Stimulated activated effector memory CD8-positive, alpha-beta T cell treated with anti-CD3 and anti-CD28 coated beads, Interleukin-12 subunit alpha, Interleukin-12 subunit beta, amount 100 ng/mL, for 72 hours (primary cell): ENCODE measurements around the gene CCDC33.

Experiments used
- ATAC-seq: fragments of 150-1000 bp; cut with Tn5 transposase; 2 replicates; pipeline ENCODE4 v1.10.0; 2021
- DNase-seq, 2 donors: peaks; one replicate each; pipeline ENCODE4 v3.0.0; 2021 to 2022; ENCODE audit warnings: low spot score in 2 of 2
- H3K27ac Mint-ChIP-seq: one replicate; pipeline ENCODE4 v1.8.0; 2022; ENCODE audit warnings: mild to moderate bottlenecking, mixed read lengths
- H3K36me3 Mint-ChIP-seq: one replicate; pipeline ENCODE4 v1.8.0; 2022; ENCODE audit warnings: mild to moderate bottlenecking, mixed read lengths
- H3K4me1 Mint-ChIP-seq: one replicate; pipeline ENCODE4 v1.8.0; 2022; ENCODE audit warnings: mixed read lengths
- H3K4me3 Mint-ChIP-seq: one replicate; pipeline ENCODE4 v1.8.0; 2022; ENCODE audit warnings: mild to moderate bottlenecking, mixed read lengths
- H3K9me3 Mint-ChIP-seq: one replicate; pipeline ENCODE4 v1.8.0; 2022; ENCODE audit warnings: mixed read lengths

Gene CCDC33

DNA sequence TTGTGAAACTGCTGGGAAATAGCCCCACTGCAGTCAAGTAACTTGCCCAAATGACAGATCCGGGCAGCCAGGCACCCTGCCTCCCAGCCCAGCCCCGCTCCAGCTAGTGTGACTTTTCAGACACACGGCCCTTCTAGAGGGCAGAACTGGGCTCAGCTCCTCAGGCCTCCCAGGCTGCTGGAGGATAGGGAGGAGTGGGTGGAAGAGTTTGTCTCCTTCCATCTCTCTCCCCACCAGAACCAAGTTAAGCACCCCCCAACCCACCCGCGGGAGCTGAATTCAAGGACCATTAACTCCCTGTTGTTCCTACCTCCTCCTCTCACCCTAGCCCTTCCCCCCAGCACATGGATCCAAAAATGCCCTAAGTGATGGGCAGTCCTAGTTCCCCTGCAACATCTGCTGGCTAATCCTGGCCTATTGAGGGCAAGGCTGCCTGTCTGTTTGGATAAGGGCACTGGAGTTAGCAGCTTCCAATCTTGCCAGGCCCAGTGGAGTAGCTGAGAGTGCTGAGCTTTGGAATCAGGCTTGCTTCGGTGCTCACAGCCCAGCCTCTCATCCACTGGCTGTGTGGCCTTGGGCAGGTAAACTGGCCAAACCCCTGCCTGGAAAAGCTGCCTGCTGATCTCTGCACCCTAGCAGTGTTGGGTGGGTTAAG is 3.1 kb downstream of the CCDC33 start:
- Mint-ChIP-seq H3K4me3 (no peak overlapping the region), H3K36me3 (no peaks in the 10 kb centered on the region), H3K27ac (no peak overlapping the region), H3K4me1 (no peaks in the 10 kb centered on the region), H3K9me3 (no peaks in the 10 kb centered on the region)
- DNase-seq, result no peak
- ATAC-seq, result no peak

DNA sequence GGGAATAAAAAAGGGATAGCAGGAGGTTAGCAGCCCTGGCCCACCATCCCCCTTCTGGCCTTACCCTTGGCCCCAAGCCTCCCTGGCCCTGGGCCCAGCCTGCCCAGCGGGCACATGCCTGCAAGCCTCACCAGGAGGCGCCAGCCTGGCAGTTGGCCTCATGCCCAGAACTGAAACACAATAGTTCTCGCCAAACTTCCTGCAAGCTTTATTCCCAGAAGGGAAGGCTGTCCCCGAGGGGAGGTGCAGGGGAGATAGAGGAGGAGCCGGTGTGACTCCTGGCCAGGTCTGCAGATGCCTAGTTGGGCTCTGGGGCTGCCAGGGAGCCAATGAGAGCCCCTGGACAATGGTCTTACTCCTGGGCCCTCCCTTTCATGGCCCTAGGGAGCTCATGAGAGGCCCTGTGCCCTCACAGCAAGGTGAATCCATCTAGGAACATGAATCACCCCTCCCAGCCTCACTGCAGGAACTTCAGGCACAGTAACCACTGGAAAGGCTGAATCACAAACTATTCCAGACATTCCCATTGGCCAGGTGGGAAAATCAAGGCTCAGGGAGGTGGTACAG is 4.0 kb downstream of the CCDC33 start:
- H3K36me3 Mint-ChIP-seq, result no peaks in the 10 kb centered on the region
- no peak overlapping the region for H3K27ac Mint-ChIP-seq
- H3K9me3 Mint-ChIP-seq, result no peaks in the 10 kb centered on the region
- no peak for ATAC-seq
- no peak for DNase-seq
- peaks cover 7% of the 10 kb centered on the region for H3K4me1 Mint-ChIP-seq
- no peak overlapping the region for H3K4me3 Mint-ChIP-seq

- H3K9me3 Mint-ChIP-seq, result no peaks in the 10 kb centered on the region
- ATAC-seq (no peak), DNase-seq (no peak)
- H3K27ac Mint-ChIP-seq, result no peak overlapping the region
- H3K4me3 Mint-ChIP-seq, result no peak overlapping the region
- H3K36me3 Mint-ChIP-seq, result no peaks in the 10 kb centered on the region
- H3K4me1 Mint-ChIP-seq, result peaks cover 9% of the 10 kb centered on the region
These were observed 4.9 kb downstream of the CCDC33 start for GRCh38 chr15:74240897-74241614.

GRCh38 chr15:74242441-74243185 is 6.5 kb downstream of the CCDC33 start:
- Mint-ChIP-seq H3K4me1 (peaks cover 9% of the 10 kb centered on the region), H3K4me3 (no peak overlapping the region), H3K9me3 (no peaks in the 10 kb centered on the region), H3K27ac (no peak overlapping the region), H3K36me3 (no peaks in the 10 kb centered on the region)
- no peak for DNase-seq
- no peak for ATAC-seq

GRCh38 chr15:74243431-74243830 is 7.3 kb downstream of the CCDC33 start:
- no peaks in the 10 kb centered on the region for H3K36me3 Mint-ChIP-seq
- no peak for ATAC-seq
- H3K27ac Mint-ChIP-seq, result no peak overlapping the region
- DNase-seq, result no peak
- H3K9me3 Mint-ChIP-seq, result no peaks in the 10 kb centered on the region
- peaks cover 9% of the 10 kb centered on the region for H3K4me1 Mint-ChIP-seq
- H3K4me3 Mint-ChIP-seq, result no peak overlapping the region

- H3K4me3 Mint-ChIP-seq, result no peak overlapping the region
- H3K4me1 Mint-ChIP-seq, result peaks cover 9% of the 10 kb centered on the region
- no peak for DNase-seq
- no peaks in the 10 kb centered on the region for H3K36me3 Mint-ChIP-seq
- no peak for ATAC-seq
- H3K27ac Mint-ChIP-seq, result no peak overlapping the region
- H3K9me3 Mint-ChIP-seq, result no peaks in the 10 kb centered on the region
These were observed 8.8 kb downstream of the CCDC33 start for GRCh38 chr15:74244822-74245341.

- DNase-seq (no peak), ATAC-seq (no peak)
- Mint-ChIP-seq H3K4me1 (peaks cover 9% of the 10 kb centered on the region), H3K4me3 (no peak overlapping the region), H3K9me3 (no peaks in the 10 kb centered on the region), H3K27ac (no peak overlapping the region), H3K36me3 (no peaks in the 10 kb centered on the region)
These were observed 9.3 kb downstream of the CCDC33 start for GRCh38 chr15:74245342-74245931.

DNA sequence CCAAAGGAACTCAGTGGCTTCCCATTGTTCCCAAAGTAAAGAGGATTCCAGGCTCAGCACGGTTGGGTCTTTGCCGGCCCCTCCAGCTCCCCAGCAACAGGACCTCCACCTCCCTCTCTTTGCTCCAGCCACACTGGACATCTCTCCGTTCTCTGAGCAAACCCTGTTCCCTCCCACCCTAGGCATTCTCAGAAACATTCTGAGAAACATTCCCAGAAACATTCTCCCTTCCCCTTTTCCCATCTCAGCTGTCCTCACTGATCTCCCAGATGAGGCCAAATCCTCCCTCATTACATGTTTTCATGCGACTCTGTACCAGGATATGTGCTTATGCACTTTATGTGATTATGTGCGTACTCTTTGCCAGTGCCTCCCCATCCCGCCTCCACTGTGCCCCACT is 14.1 kb downstream of the CCDC33 start:
- no peak for ATAC-seq
- no peak for DNase-seq
- Mint-ChIP-seq H3K36me3 (no peaks in the 10 kb centered on the region), H3K4me1 (peaks cover under 1% of the 10 kb centered on the region), H3K4me3 (no peak overlapping the region), H3K9me3 (no peaks in the 10 kb centered on the region), H3K27ac (no peak overlapping the region)

- peak; percentile 35 for ATAC-seq
- Mint-ChIP-seq H3K36me3 (no peaks in the 10 kb centered on the region), H3K4me1 (no peaks in the 10 kb centered on the region), H3K9me3 (no peaks in the 10 kb centered on the region), H3K27ac (no peak overlapping the region), H3K4me3 (no peak overlapping the region)
- DNase-seq, result no peak
These were observed 15.1 kb downstream of the CCDC33 start for GRCh38 chr15:74251131-74251811.

DNA sequence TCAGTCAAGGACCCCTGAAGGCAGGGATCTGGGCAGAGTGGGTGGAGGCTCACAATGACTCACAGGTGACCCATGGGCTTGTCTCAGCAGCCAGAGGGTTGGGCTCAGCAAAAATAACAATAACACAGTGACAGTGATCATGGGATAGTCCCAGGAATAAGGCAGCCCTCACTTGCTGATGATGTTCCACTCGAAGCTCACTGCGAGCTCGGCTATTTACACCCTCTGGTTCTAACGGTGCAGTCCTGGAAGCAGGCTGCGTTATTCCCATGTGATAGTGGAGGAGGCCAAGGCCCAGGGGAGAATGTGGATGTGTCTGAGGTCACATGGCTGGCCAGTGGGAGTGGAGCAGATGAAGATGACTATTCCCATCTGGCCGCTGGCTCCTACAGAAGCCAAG is 16.2 kb downstream of the CCDC33 start:
- no peaks in the 10 kb centered on the region for H3K9me3 Mint-ChIP-seq
- no peaks in the 10 kb centered on the region for H3K4me1 Mint-ChIP-seq
- ATAC-seq, result no peak
- no peak overlapping the region for H3K4me3 Mint-ChIP-seq
- DNase-seq, result no peak
- H3K27ac Mint-ChIP-seq, result no peak overlapping the region
- H3K36me3 Mint-ChIP-seq, result no peaks in the 10 kb centered on the region

DNA sequence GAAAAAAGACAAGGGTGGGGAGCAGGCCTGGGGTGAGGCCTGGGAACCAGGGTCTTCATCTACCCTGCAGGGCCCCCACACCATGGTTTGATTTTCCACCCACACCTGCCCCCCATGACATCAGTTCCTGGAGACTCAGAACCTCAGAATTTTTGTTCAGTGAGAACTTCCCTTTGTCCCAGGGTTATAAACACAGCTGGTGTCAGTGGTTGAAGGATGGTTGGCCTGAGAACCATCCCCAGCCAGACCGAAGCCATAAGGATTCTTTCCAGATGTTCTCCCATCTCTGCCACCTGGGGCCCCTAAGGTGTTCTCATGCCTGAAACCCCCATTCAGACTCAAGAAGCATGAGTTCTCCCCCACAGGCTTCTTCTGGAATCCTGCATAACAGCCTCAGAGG is 16.6 kb downstream of the CCDC33 start:
- DNase-seq, result no peak
- H3K9me3 Mint-ChIP-seq, result no peaks in the 10 kb centered on the region
- ATAC-seq, result no peak
- H3K36me3 Mint-ChIP-seq, result no peaks in the 10 kb centered on the region
- H3K27ac Mint-ChIP-seq, result no peak overlapping the region
- H3K4me3 Mint-ChIP-seq, result no peak overlapping the region
- no peaks in the 10 kb centered on the region for H3K4me1 Mint-ChIP-seq

DNA sequence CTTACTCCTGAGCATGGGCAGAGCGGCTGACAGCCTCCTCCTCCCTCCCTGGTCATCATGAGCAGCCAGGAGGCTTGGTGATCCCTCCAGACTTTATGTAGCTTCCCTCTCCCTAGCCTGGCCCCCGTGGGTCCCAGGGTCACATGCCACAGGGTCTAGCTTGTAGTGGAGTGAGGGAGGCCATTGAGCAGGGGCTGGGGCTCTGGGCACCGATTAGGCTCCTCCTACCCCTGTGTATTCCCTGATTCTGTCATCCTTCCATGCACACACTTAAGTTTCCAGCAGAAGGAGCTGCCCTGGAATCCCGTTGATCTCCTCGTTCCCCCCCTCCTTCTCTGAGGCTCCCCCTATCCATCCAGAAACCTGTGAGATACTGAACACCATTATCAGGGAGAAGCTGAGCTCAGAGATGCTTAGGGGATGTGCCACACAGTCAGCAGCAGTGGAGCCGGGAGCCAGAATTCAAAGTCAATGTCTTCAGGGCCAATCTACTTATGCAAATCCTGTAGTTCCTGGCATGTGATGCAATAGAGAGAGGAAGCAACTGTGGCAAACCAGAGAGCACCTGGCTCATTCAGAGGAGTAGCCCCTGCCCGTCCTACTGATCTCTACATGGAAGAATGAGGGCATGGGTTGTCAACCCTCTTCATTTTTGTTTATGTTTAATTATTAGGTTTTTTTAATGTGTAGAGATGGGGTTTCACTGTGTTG is 17.2 kb downstream of the CCDC33 start:
- no peaks in the 10 kb centered on the region for H3K36me3 Mint-ChIP-seq
- H3K27ac Mint-ChIP-seq, result no peak overlapping the region
- DNase-seq (no peak), ATAC-seq (no peak)
- no peaks in the 10 kb centered on the region for H3K9me3 Mint-ChIP-seq
- no peaks in the 10 kb centered on the region for H3K4me1 Mint-ChIP-seq
- H3K4me3 Mint-ChIP-seq, result no peak overlapping the region

GRCh38 chr15:74257105-74257504 is 21.0 kb downstream of the CCDC33 start:
- DNase-seq (no peak), ATAC-seq (no peak)
- Mint-ChIP-seq H3K36me3 (no peaks in the 10 kb centered on the region), H3K9me3 (no peaks in the 10 kb centered on the region), H3K27ac (no peak overlapping the region), H3K4me1 (no peaks in the 10 kb centered on the region), H3K4me3 (no peak overlapping the region)

DNA sequence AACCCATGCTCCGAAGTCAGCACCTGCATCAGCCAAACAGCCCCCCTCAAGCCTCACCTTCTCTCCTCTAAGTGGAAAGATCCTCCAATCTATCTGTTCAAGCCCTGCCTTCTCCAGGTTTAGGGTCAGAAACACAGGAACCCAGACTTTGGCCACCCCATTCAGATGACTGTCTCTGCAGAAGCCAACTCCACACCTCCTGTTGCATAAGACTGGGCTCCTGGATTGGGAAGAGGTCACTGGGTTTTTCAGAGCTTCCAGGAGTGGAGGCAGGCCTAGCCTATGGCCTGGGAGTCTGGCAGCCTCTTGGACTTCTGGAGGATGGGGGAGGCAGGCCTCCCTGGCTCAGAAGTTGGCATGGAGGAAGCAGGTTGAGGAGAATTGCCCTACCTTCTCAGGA is 21.5 kb downstream of the CCDC33 start:
- no peak for ATAC-seq
- Mint-ChIP-seq H3K4me1 (no peaks in the 10 kb centered on the region), H3K36me3 (no peaks in the 10 kb centered on the region), H3K4me3 (no peak overlapping the region), H3K27ac (no peak overlapping the region), H3K9me3 (no peaks in the 10 kb centered on the region)
- no peak for DNase-seq
